ENCODE measurements around the gene SLC25A21. TPM values are rescaled to one million over a fixed set of nuclear protein-coding genes. Genes with fewer than 3 reads are reported as not detected.

The SLC25A21 gene
- total and polyA plus RNA-seq, 2 of the 13 experiments (the other 11 are each of a cell fraction or from before 2014, with no cell fraction given): 1.9 to 2.9 TPM

DNA sequence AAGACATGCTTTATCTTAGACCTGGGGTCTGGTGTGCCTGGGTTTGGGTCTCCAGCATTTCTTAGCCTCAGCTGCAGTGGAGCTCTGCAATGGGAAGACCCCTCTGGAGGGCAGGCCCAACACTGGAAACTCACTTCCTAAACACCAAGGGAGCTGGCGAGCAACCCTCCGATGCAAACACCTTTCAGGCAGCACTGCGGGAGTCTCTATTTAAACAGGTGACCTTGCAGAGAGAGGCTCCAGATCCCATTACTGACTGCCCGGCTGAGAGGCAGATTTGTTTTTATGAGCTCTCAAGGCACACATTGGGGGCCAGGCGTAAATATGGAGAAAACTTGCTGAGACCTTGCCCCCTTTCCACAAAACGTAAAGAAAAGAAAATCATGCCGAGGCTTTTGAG, 315.3 kb downstream of the SLC25A21 start:
- Histone ChIP-seq H3K4me1 (ENCODE audit: insufficient read depth, low read length) (peaks cover 6% of the 10 kb centered on the region; the same call in 1 of the 2 replicates), H3K27me3 (ENCODE audit: control insufficient read depth in 1 of 2, insufficient read depth in 2 of 2, low read length in 2 of 2) (no peaks in the 10 kb centered on the region), H3K9ac (ENCODE audit: insufficient read depth, low read depth, low read length) (no peak overlapping the region), H4K20me1 (ENCODE audit: insufficient read depth, low read length) (no peaks in the 10 kb centered on the region), H3K79me2 (ENCODE audit: insufficient read depth, low read length) (no peaks in the 10 kb centered on the region), H3K4me3 (replicated peaks in 1 of 3; ENCODE audit: insufficient read depth in 1 of 3, low read depth in 2 of 3, low read length in 3 of 3) (no peak overlapping the region), H3K36me3 (replicated peaks in 1 of 2; ENCODE audit: control insufficient read depth in 1 of 2, insufficient read depth in 2 of 2, low read length in 2 of 2) (no peaks in the 10 kb centered on the region), H3K4me2 (ENCODE audit: low read depth, low read length) (no peak overlapping the region), H2AFZ (ENCODE audit: low read length) (no peak overlapping the region), H3K27ac (ENCODE audit: extremely low read length, insufficient read depth, low read length) (no peak overlapping the region), H3K9me3 (ENCODE audit: low read length) (no peaks in the 10 kb centered on the region)
- in situ Hi-C loops (cut with HindIII; ENCODE audit: extremely low pct_ligation_motif_present, low pct_unique_long_range_greater_than_20kb): no loop called here
- CTCF ChIA-PET (ENCODE audit: low intra/inter-chr PET ratio, low total read pairs): no interaction called here
- no peak for DNase-seq (ENCODE audit: low spot score)
- FAIRE-seq: no peak
- intact Hi-C loops (cut with micrococcal nuclease; ENCODE audit: unreplicated experiment): no loop called here
- 45% methylated on average over 7 of the region's 7 CpGs for WGBS (ENCODE audit: low lambda C conversion rate)
- POLR2A ChIA-PET: no interaction called here
- no TSS peak for BruUV-seq (replicated peaks)
- ATAC-seq: no peak
- TF ChIP-seq, protein P1, sequence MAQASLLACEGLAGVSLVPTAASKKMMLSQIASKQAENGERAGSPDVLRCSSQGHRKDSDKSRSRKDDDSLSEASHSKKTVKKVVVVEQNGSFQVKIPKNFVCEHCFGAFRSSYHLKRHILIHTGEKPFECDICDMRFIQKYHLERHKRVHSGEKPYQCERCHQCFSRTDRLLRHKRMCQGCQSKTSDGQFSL (CRISPR knock-in tag; IDR thresholded peaks at IDR 0.05): no peak
- TF ChIP-seq ZNF225 (CRISPR knock-in tag; IDR thresholded peaks at IDR 0.05) (no peak), ZNF430 (CRISPR knock-in tag; IDR thresholded peaks at IDR 0.05) (no peak), ZC3H4 (CRISPR knock-in tag; IDR thresholded peaks at IDR 0.05; ENCODE audit: borderline replicate concordance) (no peak), SRY (CRISPR knock-in tag; IDR thresholded peaks at IDR 0.05) (no peak), ZNF296 (CRISPR knock-in tag; conservative IDR thresholded peaks at IDR 0.05) (no peak), ZNF737 (CRISPR knock-in tag; IDR thresholded peaks at IDR 0.05; ENCODE audit: borderline replicate concordance) (no peak)
- TF ChIP-seq, protein P2, sequence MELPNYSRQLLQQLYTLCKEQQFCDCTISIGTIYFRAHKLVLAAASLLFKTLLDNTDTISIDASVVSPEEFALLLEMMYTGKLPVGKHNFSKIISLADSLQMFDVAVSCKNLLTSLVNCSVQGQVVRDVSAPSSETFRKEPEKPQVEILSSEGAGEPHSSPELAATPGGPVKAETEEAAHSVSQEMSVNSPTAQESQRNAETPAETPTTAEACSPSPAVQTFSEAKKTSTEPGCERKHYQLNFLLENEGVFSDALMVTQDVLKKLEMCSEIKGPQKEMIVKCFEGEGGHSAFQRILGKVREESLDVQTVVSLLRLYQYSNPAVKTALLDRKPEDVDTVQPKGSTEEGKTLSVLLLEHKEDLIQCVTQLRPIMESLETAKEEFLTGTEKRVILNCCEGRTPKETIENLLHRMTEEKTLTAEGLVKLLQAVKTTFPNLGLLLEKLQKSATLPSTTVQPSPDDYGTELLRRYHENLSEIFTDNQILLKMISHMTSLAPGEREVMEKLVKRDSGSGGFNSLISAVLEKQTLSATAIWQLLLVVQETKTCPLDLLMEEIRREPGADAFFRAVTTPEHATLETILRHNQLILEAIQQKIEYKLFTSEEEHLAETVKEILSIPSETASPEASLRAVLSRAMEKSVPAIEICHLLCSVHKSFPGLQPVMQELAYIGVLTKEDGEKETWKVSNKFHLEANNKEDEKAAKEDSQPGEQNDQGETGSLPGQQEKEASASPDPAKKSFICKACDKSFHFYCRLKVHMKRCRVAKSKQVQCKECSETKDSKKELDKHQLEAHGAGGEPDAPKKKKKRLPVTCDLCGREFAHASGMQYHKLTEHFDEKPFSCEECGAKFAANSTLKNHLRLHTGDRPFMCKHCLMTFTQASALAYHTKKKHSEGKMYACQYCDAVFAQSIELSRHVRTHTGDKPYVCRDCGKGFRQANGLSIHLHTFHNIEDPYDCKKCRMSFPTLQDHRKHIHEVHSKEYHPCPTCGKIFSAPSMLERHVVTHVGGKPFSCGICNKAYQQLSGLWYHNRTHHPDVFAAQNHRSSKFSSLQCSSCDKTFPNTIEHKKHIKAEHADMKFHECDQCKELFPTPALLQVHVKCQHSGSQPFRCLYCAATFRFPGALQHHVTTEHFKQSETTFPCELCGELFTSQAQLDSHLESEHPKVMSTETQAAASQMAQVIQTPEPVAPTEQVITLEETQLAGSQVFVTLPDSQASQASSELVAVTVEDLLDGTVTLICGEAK (IDR thresholded peaks at IDR 0.05): no peak
- TF ChIP-seq, protein P2 (CRISPR knock-in tag; IDR thresholded peaks at IDR 0.05): no peak
- TF ChIP-seq, protein P3, sequence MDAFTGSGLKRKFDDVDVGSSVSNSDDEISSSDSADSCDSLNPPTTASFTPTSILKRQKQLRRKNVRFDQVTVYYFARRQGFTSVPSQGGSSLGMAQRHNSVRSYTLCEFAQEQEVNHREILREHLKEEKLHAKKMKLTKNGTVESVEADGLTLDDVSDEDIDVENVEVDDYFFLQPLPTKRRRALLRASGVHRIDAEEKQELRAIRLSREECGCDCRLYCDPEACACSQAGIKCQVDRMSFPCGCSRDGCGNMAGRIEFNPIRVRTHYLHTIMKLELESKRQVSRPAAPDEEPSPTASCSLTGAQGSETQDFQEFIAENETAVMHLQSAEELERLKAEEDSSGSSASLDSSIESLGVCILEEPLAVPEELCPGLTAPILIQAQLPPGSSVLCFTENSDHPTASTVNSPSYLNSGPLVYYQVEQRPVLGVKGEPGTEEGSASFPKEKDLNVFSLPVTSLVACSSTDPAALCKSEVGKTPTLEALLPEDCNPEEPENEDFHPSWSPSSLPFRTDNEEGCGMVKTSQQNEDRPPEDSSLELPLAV (CRISPR knock-in tag; conservative IDR thresholded peaks at IDR 0.05; ENCODE audit: low read depth): no peak
- TF ChIP-seq, protein P4, sequence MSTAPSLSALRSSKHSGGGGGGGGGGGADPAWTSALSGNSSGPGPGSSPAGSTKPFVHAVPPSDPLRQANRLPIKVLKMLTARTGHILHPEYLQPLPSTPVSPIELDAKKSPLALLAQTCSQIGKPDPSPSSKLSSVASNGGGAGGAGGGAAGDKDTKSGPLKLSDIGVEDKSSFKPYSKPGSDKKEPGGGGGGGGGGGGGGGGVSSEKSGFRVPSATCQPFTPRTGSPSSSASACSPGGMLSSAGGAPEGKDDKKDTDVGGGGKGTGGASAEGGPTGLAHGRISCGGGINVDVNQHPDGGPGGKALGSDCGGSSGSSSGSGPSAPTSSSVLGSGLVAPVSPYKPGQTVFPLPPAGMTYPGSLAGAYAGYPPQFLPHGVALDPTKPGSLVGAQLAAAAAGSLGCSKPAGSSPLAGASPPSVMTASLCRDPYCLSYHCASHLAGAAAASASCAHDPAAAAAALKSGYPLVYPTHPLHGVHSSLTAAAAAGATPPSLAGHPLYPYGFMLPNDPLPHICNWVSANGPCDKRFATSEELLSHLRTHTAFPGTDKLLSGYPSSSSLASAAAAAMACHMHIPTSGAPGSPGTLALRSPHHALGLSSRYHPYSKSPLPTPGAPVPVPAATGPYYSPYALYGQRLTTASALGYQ (CRISPR knock-in tag; IDR thresholded peaks at IDR 0.05): no peak
- TF ChIP-seq, protein P5, sequence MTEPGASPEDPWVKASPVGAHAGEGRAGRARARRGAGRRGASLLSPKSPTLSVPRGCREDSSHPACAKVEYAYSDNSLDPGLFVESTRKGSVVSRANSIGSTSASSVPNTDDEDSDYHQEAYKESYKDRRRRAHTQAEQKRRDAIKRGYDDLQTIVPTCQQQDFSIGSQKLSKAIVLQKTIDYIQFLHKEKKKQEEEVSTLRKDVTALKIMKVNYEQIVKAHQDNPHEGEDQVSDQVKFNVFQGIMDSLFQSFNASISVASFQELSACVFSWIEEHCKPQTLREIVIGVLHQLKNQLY (CRISPR knock-in tag; IDR thresholded peaks at IDR 0.05): no peak
